HepG2 (cell line): Measurements from ENCODE around the gene CDC42SE2. TPM values are rescaled to one million over a fixed set of nuclear protein-coding genes. Genes with fewer than 3 reads are reported as not detected.
"Not testable (repeated sequence)": the region's sequence is repeated elsewhere in the genome, so short reads cannot be mapped to it uniquely, and the experiment has no call there.

Source experiments
- ATAC-seq: fragments of 200-7000 bp; cut with Tn5 transposase; 3 replicates; pipeline ENCODE4 v1.9.1; 2020; ENCODE audit warnings: mild to moderate bottlenecking, moderate library complexity
- BruUV-seq: library from RNA; stranded (reverse); fragments of 400-500 nt; replicated peaks from 2 replicates; lab custom pipeline; 2021; lab: Mats Ljungman, UMichigan
- CTCF ChIA-PET: fragments of 300-600 bp; formaldehyde crosslinking; extraction: SDS; loops from one replicate; lab custom pipeline; 2021; ENCODE audit warnings: low total read pairs, inconsistent platforms, low intra/inter-chr PET ratio; lab: Yijun Ruan, JAX
- POLR2A ChIA-PET: fragments of 350-600 bp; sonication (Branson Sonifier 250); formaldehyde crosslinking; loops from one replicate; lab custom pipeline; 2020; ENCODE audit warnings: antibody characterized with exemption, inconsistent platforms; lab: Yijun Ruan, JAX
- DNase-seq: peaks from one replicate; pipeline ENCODE4 v3.0.0-alpha.2; 2015; ENCODE audit warnings: low spot score
- FAIRE-seq: peaks from 3 replicates; lab custom pipeline; 2011; peaks lifted over from hg19 to GRCh38; lab: Jason Lieb, UNC
- H2AFZ ChIP-seq: one replicate; pipeline ENCODE4 v1.6.1; 2011; ENCODE audit warnings: low read length, inconsistent platforms
- H3K27ac ChIP-seq: fragments of 300-600 bp; 3 replicates; pipeline ENCODE4 v1.8.0; 2011; ENCODE audit warnings: mixed run types, mild to moderate bottlenecking, mixed read lengths, low read length, inconsistent platforms; ENCODE audit not compliant: insufficient read depth; ENCODE audit errors: extremely low read length
- H3K27me3 ChIP-seq, 2 experiments: fragments of 200-600 bp in 1 of 2; 2 replicates in 1 of 2; 3 replicates in 1 of 2; pipeline versions ENCODE4 v1.6.0 to v1.8.0; 2011; ENCODE audit warnings: low read length in 2 of 2, mild to moderate bottlenecking in 2 of 2, moderate library complexity in 2 of 2, inconsistent platforms in 1 of 2; ENCODE audit not compliant: insufficient read depth in 2 of 2, control insufficient read depth in 1 of 2
- H3K36me3 ChIP-seq, 2 experiments: fragments of 200-600 bp in 1 of 2; replicated peaks in 1 of 2; 2 replicates in 1 of 2; 3 replicates in 1 of 2; pipeline versions ENCODE4 v1.5.1 to v1.8.0; 2011; ENCODE audit warnings: low read length in 2 of 2, inconsistent platforms in 1 of 2; ENCODE audit not compliant: insufficient read depth in 2 of 2, control insufficient read depth in 1 of 2
- H3K4me1 ChIP-seq: 2 replicates; pipeline ENCODE4 v1.5.1; 2012; ENCODE audit warnings: low read length, inconsistent platforms; ENCODE audit not compliant: insufficient read depth
- H3K4me2 ChIP-seq: 2 replicates; pipeline ENCODE4 v1.6.0; 2011; ENCODE audit warnings: low read depth, low read length, inconsistent platforms
- H3K4me3 ChIP-seq, 3 experiments: fragments of 200-600 bp in 1 of 3; sonication (generic), shearing (Covaris generic) in 1 of 3; replicated peaks in 1 of 3; 2 replicates each; pipeline ENCODE4 v1.5.1; 2011 to 2016; ENCODE audit warnings: low read length in 3 of 3, inconsistent platforms in 2 of 3, low read depth in 2 of 3, mild to moderate bottlenecking in 2 of 3, control low read depth in 1 of 3, mixed read lengths in 1 of 3; ENCODE audit not compliant: insufficient read depth in 1 of 3
- H3K79me2 ChIP-seq: one replicate; pipeline ENCODE4 v1.6.1; 2011; ENCODE audit warnings: low read length, inconsistent platforms; ENCODE audit not compliant: insufficient read depth
- H3K9ac ChIP-seq: 2 replicates; pipeline ENCODE4 v1.6.0; 2011; ENCODE audit warnings: mild to moderate bottlenecking, low read depth, low read length, inconsistent platforms; ENCODE audit not compliant: insufficient read depth
- H3K9me3 ChIP-seq: 2 replicates; pipeline ENCODE4 v1.5.1; 2012; ENCODE audit warnings: mild to moderate bottlenecking, low read length
- H4K20me1 ChIP-seq: 2 replicates; pipeline ENCODE4 v1.6.0; 2011; ENCODE audit warnings: inconsistent platforms, mild to moderate bottlenecking, low read length, moderate library complexity; ENCODE audit not compliant: insufficient read depth
- FOXK2 ChIP-seq: fragments of 450-650 bp; IDR thresholded peaks from 2 replicates; pipeline ENCODE4 v1.6.1; 2016
- MXD4 ChIP-seq: IDR thresholded peaks from 2 replicates; pipeline ENCODE4 v1.6.1; 2016; ENCODE audit warnings: mild to moderate bottlenecking, missing biosample characterization, missing genetic modification reagents
- ZNF101 ChIP-seq: sonication (generic); formaldehyde crosslinking; IDR thresholded peaks from 2 replicates; pipeline ENCODE4 v1.4.0; 2020; ENCODE audit warnings: mild to moderate bottlenecking, low read depth, missing genetic modification reagents, borderline replicate concordance
- ZNF121 ChIP-seq: sonication (generic); formaldehyde crosslinking; IDR thresholded peaks from 2 replicates; pipeline ENCODE4 v1.5.0; 2020; ENCODE audit warnings: mild to moderate bottlenecking, missing genetic modification reagents
- WGBS: methylation state at CpG from one replicate; pipeline ENCODE4 v1.1.6; 2017; ENCODE audit warnings: low lambda C conversion rate; 5-methylcytosine and 5-hydroxymethylcytosine counted together
- in situ Hi-C: cut with HindIII; loops from 2 replicates; pipeline ENCODE4 v1.10.0; 2017; ENCODE audit warnings: low pct_unique_long_range_greater_than_20kb; ENCODE audit not compliant: extremely low pct_ligation_motif_present
- intact Hi-C: fragments of 100-400 bp; cut with micrococcal nuclease; formaldehyde crosslinking; loops from one replicate; pipeline ENCODE4 v1.10.0; 2022; ENCODE audit not compliant: unreplicated experiment
- polyA plus RNA-seq, 8 experiments: library from polyadenylated mRNA; depleted of rRNA in 3 of 8; stranded (reverse) in 7 of 8; unstranded in 1 of 8; fragments of >200 nt; fragmentation: Illumina TruSeq in 4 of 8; extraction: Trizol in 4 of 8; gene quantifications; 2 replicates each; pipeline versions ENCODE4 v1.2.1 to v1.2.3, GENCODE V29; 2011 to 2016; ENCODE audit warnings: low read depth in 4 of 8, missing spikeins in 1 of 8, mixed read lengths in 1 of 8; ENCODE audit not compliant: insufficient read depth in 1 of 8
- total RNA-seq, 5 experiments: library from RNA; depleted of rRNA; stranded (reverse); fragments of >200 nt; fragmentation: Illumina TruSeq; extraction: Trizol; gene quantifications; 2 replicates each; pipeline ENCODE4 v1.2.3, GENCODE V29; 2016; ENCODE audit warnings: low read depth in 1 of 5
- TF ChIP-seq, protein P1 (sequence below): sonication (generic); formaldehyde crosslinking; IDR thresholded peaks from 2 replicates; pipeline ENCODE4 v1.5.0; 2020; ENCODE audit warnings: missing genetic modification reagents

Gene CDC42SE2
- total and polyA plus RNA-seq, 2 of the 13 experiments (the other 11 are each of a cell fraction or from before 2014, with no cell fraction given), result 19.6 to 25.0 TPM

DNA sequence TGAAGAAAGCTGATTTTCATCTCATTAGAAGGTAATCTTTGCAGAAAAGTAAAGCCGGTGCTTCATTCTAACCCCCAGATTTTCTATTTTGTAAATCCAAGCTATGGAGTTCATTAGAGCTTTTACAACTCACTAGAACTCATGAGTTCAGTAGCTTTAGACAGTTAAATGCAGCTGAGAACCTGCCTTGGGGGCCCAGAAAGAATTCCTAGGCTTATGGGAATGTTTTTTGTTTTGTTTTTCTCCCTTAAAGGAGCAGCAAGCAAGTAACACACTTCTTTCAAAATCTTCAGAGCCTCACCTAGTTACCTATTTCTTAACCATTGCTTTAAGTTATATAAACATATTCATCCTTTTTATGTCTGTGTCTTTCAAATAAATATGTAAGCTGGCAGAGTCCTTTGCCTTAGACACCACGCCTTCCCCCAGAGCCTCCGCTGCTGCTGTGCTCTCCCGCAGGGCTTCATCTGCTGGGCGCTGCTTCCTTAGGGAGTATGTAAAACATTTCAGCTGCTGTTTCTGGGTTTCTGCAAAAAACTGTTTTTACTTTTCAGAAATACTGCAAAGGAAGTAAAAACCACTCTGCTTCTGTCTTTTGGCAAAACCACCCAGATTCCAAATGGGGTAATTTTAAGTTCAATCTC, 132.9 kb downstream of the CDC42SE2 start:
- Histone ChIP-seq H3K27me3 (no peaks in the 10 kb centered on the region), H3K9ac (no peak overlapping the region), H3K27ac (no peak overlapping the region), H3K36me3 (peaks cover 9 to 39% of the 10 kb centered on the region in 2 experiments; a peak in 4 of 5 replicates), H3K4me2 (no peak overlapping the region), H3K4me1 (peaks cover 8% of the 10 kb centered on the region; the same call in 1 of the 2 replicates), H3K9me3 (no peaks in the 10 kb centered on the region), H3K79me2 (no peaks in the 10 kb centered on the region), H3K4me3 (no peak overlapping the region), H4K20me1 (no peaks in the 10 kb centered on the region), H2AFZ (no peak overlapping the region)
- 98% methylated on average over 5 of the region's 5 CpGs for WGBS
- FAIRE-seq (no peak), ATAC-seq (no peak), DNase-seq (no peak)
- no peak for TF ChIP-seq MXD4 (CRISPR knock-in tag)
- TF ChIP-seq ZNF101 (CRISPR knock-in tag), result no peak
- no peak for TF ChIP-seq FOXK2
- TF ChIP-seq, protein P1, sequence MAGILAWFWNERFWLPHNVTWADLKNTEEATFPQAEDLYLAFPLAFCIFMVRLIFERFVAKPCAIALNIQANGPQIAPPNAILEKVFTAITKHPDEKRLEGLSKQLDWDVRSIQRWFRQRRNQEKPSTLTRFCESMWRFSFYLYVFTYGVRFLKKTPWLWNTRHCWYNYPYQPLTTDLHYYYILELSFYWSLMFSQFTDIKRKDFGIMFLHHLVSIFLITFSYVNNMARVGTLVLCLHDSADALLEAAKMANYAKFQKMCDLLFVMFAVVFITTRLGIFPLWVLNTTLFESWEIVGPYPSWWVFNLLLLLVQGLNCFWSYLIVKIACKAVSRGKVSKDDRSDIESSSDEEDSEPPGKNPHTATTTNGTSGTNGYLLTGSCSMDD (CRISPR knock-in tag), result no peak
- in situ Hi-C loops (loop anchor here (25.0 kb wide), 1 partner anchor 509 kb away; no protein-coding TSS in a partner anchor), intact Hi-C loops (no loop called here)
- ChIA-PET POLR2A (no interaction called here), CTCF (no interaction called here)
- BruUV-seq, result no TSS peak

DNA sequence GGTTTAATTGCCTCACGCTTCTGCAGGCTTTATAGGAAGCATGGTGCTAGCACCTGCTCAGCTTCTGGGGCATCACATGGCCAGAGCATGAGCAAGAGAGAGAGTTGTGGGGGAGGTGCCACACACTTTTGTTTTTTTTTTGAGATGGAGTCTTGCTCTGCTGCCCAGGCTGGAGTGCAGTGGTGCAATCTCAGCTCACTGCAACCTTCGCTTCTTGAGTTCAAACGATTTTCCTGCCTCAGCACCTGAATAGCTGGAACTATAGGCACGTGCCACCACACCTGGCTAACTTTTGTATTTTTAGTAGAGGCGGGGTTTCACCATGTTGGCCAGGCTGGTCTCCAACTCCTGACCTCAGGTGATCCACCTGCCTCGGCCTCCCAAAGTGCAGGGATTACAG, 135.2 kb downstream of the CDC42SE2 start:
- H3K4me2 ChIP-seq, H3K79me2 ChIP-seq, CTCF ChIA-PET, H3K27me3 ChIP-seq, H3K9ac ChIP-seq, DNase-seq, H3K4me3 ChIP-seq, intact Hi-C loops, H4K20me1 ChIP-seq, BruUV-seq, H3K4me1 ChIP-seq, FAIRE-seq, ATAC-seq, H2AFZ ChIP-seq, POLR2A ChIA-PET, H3K27ac ChIP-seq: not testable (repeated sequence)
- peak; percentile 69 for TF ChIP-seq ZNF121
- H3K9me3 ChIP-seq, result peaks cover 13% of the 10 kb centered on the region; the same call in 1 of the 2 replicates
- in situ Hi-C loops, result loop anchor here (25.0 kb wide), 1 partner anchor 512 kb away; no protein-coding TSS in a partner anchor
- 100% methylated on average over 5 of the region's 6 CpGs for WGBS
- peaks cover 5 to 17% of the 10 kb centered on the region in 2 experiments; a peak in 4 of 5 replicates for H3K36me3 ChIP-seq
